Measurements from ENCODE around the gene STK17A.

- TF ChIP-seq CTCF (tag by site-specific recombination; IDR thresholded peaks at IDR 0.05) (no peak), GLI2 (tag by site-specific recombination; IDR thresholded peaks at IDR 0.05; ENCODE audit: borderline replicate concordance, low read depth) (no peak), ZNF239 (tag by site-specific recombination; IDR thresholded peaks at IDR 0.05) (no peak), TSHZ1 (tag by site-specific recombination; IDR thresholded peaks at IDR 0.05; ENCODE audit: borderline replicate concordance) (no peak), ZNF558 (tag by site-specific recombination; IDR thresholded peaks at IDR 0.05) (no peak), ZNF670 (tag by site-specific recombination; IDR thresholded peaks at IDR 0.05; ENCODE audit: low read depth) (no peak), ZSCAN30 (tag by site-specific recombination; IDR thresholded peaks at IDR 0.05) (no peak), ATF2 (tag by site-specific recombination; IDR thresholded peaks at IDR 0.05; ENCODE audit: low read depth) (no peak)
- TF ChIP-seq, protein P1, sequence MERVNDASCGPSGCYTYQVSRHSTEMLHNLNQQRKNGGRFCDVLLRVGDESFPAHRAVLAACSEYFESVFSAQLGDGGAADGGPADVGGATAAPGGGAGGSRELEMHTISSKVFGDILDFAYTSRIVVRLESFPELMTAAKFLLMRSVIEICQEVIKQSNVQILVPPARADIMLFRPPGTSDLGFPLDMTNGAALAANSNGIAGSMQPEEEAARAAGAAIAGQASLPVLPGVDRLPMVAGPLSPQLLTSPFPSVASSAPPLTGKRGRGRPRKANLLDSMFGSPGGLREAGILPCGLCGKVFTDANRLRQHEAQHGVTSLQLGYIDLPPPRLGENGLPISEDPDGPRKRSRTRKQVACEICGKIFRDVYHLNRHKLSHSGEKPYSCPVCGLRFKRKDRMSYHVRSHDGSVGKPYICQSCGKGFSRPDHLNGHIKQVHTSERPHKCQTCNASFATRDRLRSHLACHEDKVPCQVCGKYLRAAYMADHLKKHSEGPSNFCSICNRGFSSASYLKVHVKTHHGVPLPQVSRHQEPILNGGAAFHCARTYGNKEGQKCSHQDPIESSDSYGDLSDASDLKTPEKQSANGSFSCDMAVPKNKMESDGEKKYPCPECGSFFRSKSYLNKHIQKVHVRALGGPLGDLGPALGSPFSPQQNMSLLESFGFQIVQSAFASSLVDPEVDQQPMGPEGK (tag by site-specific recombination; IDR thresholded peaks at IDR 0.05) = no peak
Measured at GRCh38 chr7:43536773-43537172, 46.1 kb upstream of the STK17A start.
